Heart left ventricle (tissue), 13 donors: ENCODE results near the gene DHX57.

Experiments
- CTCF ChIP-seq, 12 donors: fragments of 200-600 bp; sonication (generic) in 4 of 12; IDR thresholded peaks; one replicate each; pipeline versions ENCODE4 v1.5.0 to v1.8.0; 2018 to 2022; ENCODE audit warnings: antibody characterized with exemption in 12 of 12, mild to moderate bottlenecking in 5 of 12
- POLR2A ChIP-seq, 2 donors: fragments of 450-650 bp; IDR thresholded peaks; one replicate each; pipeline ENCODE4 v1.6.1; 2017; ENCODE audit warnings: antibody characterized with exemption in 2 of 2, mild to moderate bottlenecking in 2 of 2, moderate library complexity in 2 of 2
- donor health status: ischemic (EF 13 %, LVEDD 7.1; RV severe dilation, severe dysfunction).
- donor health status: DM: no; HTN: yes; CAD: no.
- donor health status: DM: no; HTN: no; CAD: no.
- donor health status: ischemic (EF 25% LVEDD 6.9; RV normal size, moderate dysfunction).
- donor health status: ischemic (EF 25% LVEDD 5.7; RV mildly dilated, moderate dysfunction).
- donor health status: ischemic (EF 35%, LVEDD 5.7; RV mildly dilated, moderate dysfunction).
- donor health status: nonischemic (EF 11% LVEDD 7.7; RV severe dilation, severe dysfunction).
- donor health status: DM: yes; HTN: yes; CAD: no.
- donor health status: PGD.
- donor health status: ischemic (EF 29% LVEDD 5.4; RV normal size, mild dysfunction).
- donor health status: nonischemic (EF 23%, LVEDD 6.1; RV moderate dilation, normal function).

GRCh38 chr2:38873763-38874162, 2.0 kb downstream of the DHX57 start:
- no peak for TF ChIP-seq CTCF (IDR thresholded peaks at IDR 0.05)
- TF ChIP-seq POLR2A (IDR thresholded peaks at IDR 0.05) = no peak
